Epithelial cell of proximal tubule (primary cell): ENCODE data around the gene PDGFD. TPM values are rescaled to one million over a fixed set of nuclear protein-coding genes. Genes with fewer than 3 reads are reported as not detected.

Source experiments
- DNase-seq: peaks from one replicate; pipeline ENCODE4 v3.0.0-alpha.2; 2011; ENCODE audit warnings: low read depth
- H3K4me3 ChIP-seq: 2 replicates; pipeline ENCODE4 v1.5.1; 2011; ENCODE audit warnings: low read depth, mild to moderate bottlenecking, low read length
- CTCF ChIP-seq: conservative IDR thresholded peaks from 2 replicates; pipeline ENCODE4 v1.5.1; 2012; ENCODE audit warnings: low read depth, mild to moderate bottlenecking, low read length
- total RNA-seq: library from RNA; depleted of rRNA; stranded (reverse); fragments of >200 nt; gene quantifications from 2 replicates; pipeline ENCODE4 v1.2.3, GENCODE V29; 2015

PDGFD gene
- total RNA-seq, 1 donor from 2014 or later = 3.4 TPM

GRCh38 chr11:104098132-104098531 lies 65.8 kb downstream of the PDGFD start:
- DNase-seq = no peak
- H3K4me3 ChIP-seq = no peak overlapping the region
- TF ChIP-seq CTCF = no peak

- no peak for TF ChIP-seq CTCF
- no peak for DNase-seq
- no peak overlapping the region for H3K4me3 ChIP-seq
Observed at GRCh38 chr11:104096900-104097299, 67.0 kb downstream of the PDGFD start.

- no peak for DNase-seq
- no peak overlapping the region for H3K4me3 ChIP-seq
- TF ChIP-seq CTCF = peak; percentile 8
Observed at GRCh38 chr11:104095791-104096190, 68.2 kb downstream of the PDGFD start.

- H3K4me3 ChIP-seq = no peak overlapping the region
- no peak for TF ChIP-seq CTCF
- no peak for DNase-seq
Observed at GRCh38 chr11:104094576-104094975, 69.4 kb downstream of the PDGFD start.

- no peak overlapping the region for H3K4me3 ChIP-seq
- no peak for TF ChIP-seq CTCF
- DNase-seq = no peak
Observed at GRCh38 chr11:104093426-104094280, 70.3 kb downstream of the PDGFD start.

- TF ChIP-seq CTCF = no peak
- no peak for DNase-seq
- H3K4me3 ChIP-seq = no peak overlapping the region
Observed at GRCh38 chr11:104092744-104093143, 71.2 kb downstream of the PDGFD start.
